HEK293T (cell line): ENCODE data around the gene NUP62.

Source experiments
- ARNT ChIP-seq: fragments of 450-650 bp; IDR thresholded peaks from 2 replicates; pipeline ENCODE4 v1.6.1; 2017; ENCODE audit warnings: mild to moderate bottlenecking
- FOXM1 ChIP-seq: fragments of 450-650 bp; IDR thresholded peaks from 2 replicates; pipeline ENCODE4 v1.6.1; 2017; ENCODE audit warnings: mild to moderate bottlenecking, borderline replicate concordance
- SUZ12 ChIP-seq: fragments of 450-650 bp; IDR thresholded peaks from 2 replicates; pipeline ENCODE4 v1.6.1; 2016; ENCODE audit warnings: mild to moderate bottlenecking

- no peak for TF ChIP-seq FOXM1
- no peak for TF ChIP-seq ARNT
- TF ChIP-seq SUZ12 = no peak
These were observed 44.5 kb downstream of the NUP62 start for GRCh38 chr19:49884760-49885159.
